HEK293T (cell line): ENCODE data around the gene USP31.

ENCODE experiments used
- ARNT ChIP-seq: fragments of 450-650 bp; IDR thresholded peaks from 2 replicates; pipeline ENCODE4 v1.6.1; 2017; ENCODE audit warnings: mild to moderate bottlenecking
- FOXA1 ChIP-seq: fragments of 450-650 bp; IDR thresholded peaks from 2 replicates; pipeline ENCODE4 v1.6.1; 2016; ENCODE audit warnings: mild to moderate bottlenecking
- FOXM1 ChIP-seq: fragments of 450-650 bp; IDR thresholded peaks from 2 replicates; pipeline ENCODE4 v1.6.1; 2017; ENCODE audit warnings: mild to moderate bottlenecking, borderline replicate concordance
- L3MBTL2 ChIP-seq: fragments of 450-650 bp; conservative IDR thresholded peaks from 2 replicates; pipeline ENCODE4 v1.6.1; 2016; ENCODE audit warnings: mild to moderate bottlenecking
- LEF1 ChIP-seq: fragments of 450-650 bp; IDR thresholded peaks from 2 replicates; pipeline ENCODE4 v1.6.1; 2017; ENCODE audit warnings: mild to moderate bottlenecking, borderline replicate concordance
- SP1 ChIP-seq: fragments of 450-650 bp; IDR thresholded peaks from 2 replicates; pipeline ENCODE4 v1.6.1; 2017
- SUZ12 ChIP-seq: fragments of 450-650 bp; IDR thresholded peaks from 2 replicates; pipeline ENCODE4 v1.6.1; 2016; ENCODE audit warnings: mild to moderate bottlenecking
- TARDBP ChIP-seq: fragments of 450-650 bp; IDR thresholded peaks from 2 replicates; pipeline ENCODE4 v1.6.1; 2016
- TF ChIP-seq, protein P1 (sequence below): fragments of 450-650 bp; IDR thresholded peaks from 2 replicates; pipeline ENCODE4 v1.6.1; 2016

DNA sequence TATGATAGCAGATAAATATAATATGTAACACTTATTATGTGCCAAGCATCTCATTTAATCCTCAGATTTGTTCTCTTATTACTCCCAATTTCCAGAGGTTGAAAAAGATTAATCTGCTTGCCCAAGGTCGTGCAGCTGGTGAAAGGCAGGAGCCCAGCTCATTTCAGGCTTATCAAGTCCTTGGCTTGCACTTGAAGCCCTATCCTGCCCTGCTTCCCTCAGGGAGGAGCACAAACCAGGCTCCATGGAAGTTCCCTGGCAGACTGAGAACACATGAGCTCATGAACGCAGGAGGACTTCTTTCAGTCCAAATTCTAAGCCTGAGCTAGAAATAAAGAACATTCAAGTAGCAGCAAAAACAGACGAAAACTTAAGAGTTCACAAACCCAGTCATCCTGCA, 74.8 kb downstream of the USP31 start:
- TF ChIP-seq FOXM1 (no peak), ARNT (no peak), FOXA1 (no peak), SUZ12 (no peak), LEF1 (no peak), L3MBTL2 (no peak), SP1 (no peak), TARDBP (no peak)
- TF ChIP-seq, protein P1, sequence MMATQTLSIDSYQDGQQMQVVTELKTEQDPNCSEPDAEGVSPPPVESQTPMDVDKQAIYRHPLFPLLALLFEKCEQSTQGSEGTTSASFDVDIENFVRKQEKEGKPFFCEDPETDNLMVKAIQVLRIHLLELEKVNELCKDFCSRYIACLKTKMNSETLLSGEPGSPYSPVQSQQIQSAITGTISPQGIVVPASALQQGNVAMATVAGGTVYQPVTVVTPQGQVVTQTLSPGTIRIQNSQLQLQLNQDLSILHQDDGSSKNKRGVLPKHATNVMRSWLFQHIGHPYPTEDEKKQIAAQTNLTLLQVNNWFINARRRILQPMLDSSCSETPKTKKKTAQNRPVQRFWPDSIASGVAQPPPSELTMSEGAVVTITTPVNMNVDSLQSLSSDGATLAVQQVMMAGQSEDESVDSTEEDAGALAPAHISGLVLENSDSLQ, result no peak
